Measurements from ENCODE around the gene AIMP1. TPM values are rescaled to one million over a fixed set of nuclear protein-coding genes. Genes with fewer than 3 reads are reported as not detected.

Gene AIMP1
- total and polyA plus RNA-seq, 8 donors = 13.9 to 437 (median 27.2) TPM

DNA sequence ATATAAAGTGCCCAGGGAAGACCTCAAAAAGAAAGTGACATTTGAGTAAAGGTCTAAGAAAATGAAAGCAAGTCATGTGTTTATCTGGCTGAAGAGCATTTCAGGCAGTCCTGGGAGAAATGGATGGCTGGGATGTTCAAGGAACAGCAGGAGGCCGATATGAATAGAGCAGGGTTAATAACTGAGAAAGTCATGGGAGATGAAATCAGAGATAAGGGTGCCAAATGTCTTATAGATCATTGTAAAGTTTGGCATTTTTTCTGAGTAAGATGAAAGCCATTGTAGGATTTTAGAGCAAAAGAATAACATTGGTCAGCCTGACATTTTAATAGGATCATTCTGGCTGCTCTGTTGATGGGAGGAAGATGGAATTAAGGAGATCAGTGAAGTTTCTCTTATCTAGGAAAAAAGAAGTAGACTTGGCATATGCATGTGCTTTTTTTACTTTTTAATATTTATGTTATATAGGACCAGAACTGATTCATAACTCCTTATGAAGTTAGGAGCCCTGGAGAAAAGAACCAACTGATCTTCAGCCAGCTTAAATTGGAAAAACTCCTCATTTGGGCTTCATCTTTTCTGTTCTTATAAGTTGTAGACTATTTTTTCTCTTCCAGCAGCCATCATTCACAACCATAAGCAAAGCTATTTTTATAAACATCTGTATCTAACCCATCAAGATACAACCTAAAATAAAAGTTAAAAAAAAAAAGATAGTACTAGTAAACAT, 18.6 kb downstream of the AIMP1 start:
- no peak overlapping the region for H3K4me3 ChIP-seq
- 77 to 94% (median 84%) methylated on average over 1 of the region's 1 CpG for WGBS, 5 donors
- intact Hi-C loops (cut with DNase I; ENCODE audit: low total_unique reads) = no loop called here
- peaks cover 0 to 11% (median 2%) of the 10 kb centered on the region in 4 donors for H3K4me1 ChIP-seq
- H3K36me3 ChIP-seq = peaks cover 36 to 98% (median 97%) of the 10 kb centered on the region in 4 donors
- DNase-seq = no peak
- no peak overlapping the region for H3K27ac ChIP-seq
- TF ChIP-seq POLR2AphosphoS5 (IDR thresholded peaks at IDR 0.05) = no peak
- TF ChIP-seq, protein P1, sequence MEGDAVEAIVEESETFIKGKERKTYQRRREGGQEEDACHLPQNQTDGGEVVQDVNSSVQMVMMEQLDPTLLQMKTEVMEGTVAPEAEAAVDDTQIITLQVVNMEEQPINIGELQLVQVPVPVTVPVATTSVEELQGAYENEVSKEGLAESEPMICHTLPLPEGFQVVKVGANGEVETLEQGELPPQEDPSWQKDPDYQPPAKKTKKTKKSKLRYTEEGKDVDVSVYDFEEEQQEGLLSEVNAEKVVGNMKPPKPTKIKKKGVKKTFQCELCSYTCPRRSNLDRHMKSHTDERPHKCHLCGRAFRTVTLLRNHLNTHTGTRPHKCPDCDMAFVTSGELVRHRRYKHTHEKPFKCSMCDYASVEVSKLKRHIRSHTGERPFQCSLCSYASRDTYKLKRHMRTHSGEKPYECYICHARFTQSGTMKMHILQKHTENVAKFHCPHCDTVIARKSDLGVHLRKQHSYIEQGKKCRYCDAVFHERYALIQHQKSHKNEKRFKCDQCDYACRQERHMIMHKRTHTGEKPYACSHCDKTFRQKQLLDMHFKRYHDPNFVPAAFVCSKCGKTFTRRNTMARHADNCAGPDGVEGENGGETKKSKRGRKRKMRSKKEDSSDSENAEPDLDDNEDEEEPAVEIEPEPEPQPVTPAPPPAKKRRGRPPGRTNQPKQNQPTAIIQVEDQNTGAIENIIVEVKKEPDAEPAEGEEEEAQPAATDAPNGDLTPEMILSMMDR (IDR thresholded peaks at IDR 0.05) = no peak
- no peak for TF ChIP-seq POLR2A (IDR thresholded peaks at IDR 0.05)
- TF ChIP-seq EP300 (IDR thresholded peaks at IDR 0.05) = no peak
- H3K9me3 ChIP-seq = peaks cover 0 to 12% (median 4%) of the 10 kb centered on the region in 4 donors
- H3K27me3 ChIP-seq = no peaks in the 10 kb centered on the region

DNA sequence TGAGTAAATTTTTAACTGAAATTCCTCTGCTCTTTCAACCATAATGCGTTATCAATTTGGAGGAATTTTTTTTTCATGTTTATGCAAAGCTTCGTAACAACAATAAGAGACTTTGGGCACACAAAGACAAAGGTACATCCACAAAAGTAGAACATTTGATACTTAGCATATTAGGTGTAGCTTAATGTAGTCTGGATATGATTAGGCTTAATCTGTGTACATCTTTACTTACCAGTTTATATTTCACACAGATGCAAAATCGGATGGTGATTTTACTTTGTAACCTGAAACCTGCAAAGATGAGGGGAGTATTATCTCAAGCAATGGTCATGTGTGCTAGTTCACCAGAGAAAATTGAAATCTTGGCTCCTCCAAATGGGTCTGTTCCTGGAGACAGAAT, 20.3 kb downstream of the AIMP1 start:
- DNase-seq = no peak
- Histone ChIP-seq H3K4me3 (no peak overlapping the region), H3K9me3 (peaks cover 0 to 12% (median 4%) of the 10 kb centered on the region in 4 donors), H3K27ac (no peak overlapping the region), H3K4me1 (peaks cover 0 to 11% (median 2%) of the 10 kb centered on the region in 4 donors), H3K36me3 (peaks cover 35 to 96% (median 89%) of the 10 kb centered on the region in 4 donors), H3K27me3 (no peaks in the 10 kb centered on the region)
- intact Hi-C loops (cut with DNase I; ENCODE audit: low total_unique reads) = no loop called here
- TF ChIP-seq EP300 (IDR thresholded peaks at IDR 0.05) (no peak), POLR2AphosphoS5 (IDR thresholded peaks at IDR 0.05) (no peak), POLR2A (IDR thresholded peaks at IDR 0.05) (no peak)
- TF ChIP-seq, protein P1 (IDR thresholded peaks at IDR 0.05) = no peak
- 89 to 97% (median 95%) methylated on average over 3 of the region's 3 CpGs for WGBS, 5 donors

DNA sequence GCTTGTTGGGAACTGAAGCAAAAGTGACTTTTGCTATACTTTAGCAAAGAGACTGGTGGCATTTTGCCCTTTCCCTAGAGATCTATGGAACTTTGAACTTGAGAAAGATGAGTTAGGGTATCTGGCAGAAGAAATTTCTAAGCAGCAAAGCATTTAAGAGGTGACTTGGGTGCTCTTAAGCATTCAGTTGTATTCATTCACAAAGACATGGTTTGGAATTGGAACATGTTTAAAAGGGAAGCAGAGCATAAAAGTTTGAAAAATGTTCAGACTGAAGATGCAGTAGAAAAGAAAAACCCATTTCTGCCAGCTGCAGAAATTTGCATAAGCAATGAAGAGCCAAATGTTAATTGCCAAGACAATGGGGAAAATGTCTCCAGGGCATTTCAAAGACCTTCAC, 21.6 kb downstream of the AIMP1 start:
- no peak overlapping the region for H3K4me3 ChIP-seq
- H3K27ac ChIP-seq = no peak overlapping the region
- H3K9me3 ChIP-seq = peaks cover 0 to 12% (median 4%) of the 10 kb centered on the region in 4 donors
- intact Hi-C loops (cut with DNase I; ENCODE audit: low total_unique reads) = no loop called here
- TF ChIP-seq, protein P1 (IDR thresholded peaks at IDR 0.05) = no peak
- TF ChIP-seq POLR2A (IDR thresholded peaks at IDR 0.05) (no peak), POLR2AphosphoS5 (IDR thresholded peaks at IDR 0.05) (no peak), EP300 (IDR thresholded peaks at IDR 0.05) (no peak)
- H3K4me1 ChIP-seq = peaks cover 0 to 9% (median 4%) of the 10 kb centered on the region in 4 donors
- H3K36me3 ChIP-seq = peaks cover 27 to 83% (median 76%) of the 10 kb centered on the region in 4 donors
- no peak for DNase-seq
- H3K27me3 ChIP-seq = no peaks in the 10 kb centered on the region

DNA sequence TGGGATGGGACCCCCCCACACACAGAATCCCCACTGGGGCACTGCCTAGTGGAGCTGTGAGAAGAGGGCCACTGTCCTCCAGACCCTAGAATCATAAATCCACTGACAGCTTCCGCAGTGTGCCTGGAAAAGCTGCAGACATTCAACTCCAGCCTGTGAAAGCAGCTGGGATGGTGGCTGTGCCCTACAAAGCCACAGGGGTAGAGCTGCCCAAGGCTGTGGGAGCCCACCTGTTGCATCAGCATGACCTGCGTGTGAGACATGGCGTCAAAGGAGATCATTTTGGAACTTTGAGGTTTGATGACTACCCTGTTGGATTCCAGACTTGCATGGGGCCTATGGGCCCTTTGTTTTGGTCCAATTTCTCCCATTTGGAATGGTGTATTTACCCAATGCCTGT, 22.3 kb downstream of the AIMP1 start:
- Histone ChIP-seq H3K27me3 (no peaks in the 10 kb centered on the region), H3K27ac (no peak overlapping the region), H3K36me3 (peaks cover 25 to 76% (median 69%) of the 10 kb centered on the region in 4 donors), H3K4me1 (peaks cover 0 to 9% (median under 1%) of the 10 kb centered on the region in 4 donors), H3K9me3 (peaks cover 0 to 12% (median 4%) of the 10 kb centered on the region in 4 donors), H3K4me3 (no peak overlapping the region)
- TF ChIP-seq, protein P1 (IDR thresholded peaks at IDR 0.05) = no peak
- TF ChIP-seq EP300 (IDR thresholded peaks at IDR 0.05) (no peak), POLR2A (IDR thresholded peaks at IDR 0.05) (no peak), POLR2AphosphoS5 (IDR thresholded peaks at IDR 0.05) (no peak)
- no peak for DNase-seq
- 99 to 100% (median 100%) methylated on average over 3 of the region's 3 CpGs for WGBS, 5 donors
- intact Hi-C loops (cut with DNase I; ENCODE audit: low total_unique reads) = no loop called here

All from stomach (tissue), 9 donors.